Activated naive CD4-positive, alpha-beta T cell treated with anti-CD3 and anti-CD28 coated beads, Interleukin-2, amount 10 ng/mL, durations not matched to agents 7 days and 5 days (primary cell): Measurements from ENCODE around the gene IGSF3.

Experiments
- CTCF ChIA-PET: fragments of 350-600 bp; sonication (Branson Sonifier 250); formaldehyde crosslinking; loops from one replicate; lab custom pipeline; 2021; ENCODE audit warnings: antibody characterized with exemption; lab: Charles Lee
- DNase-seq: peaks from one replicate; pipeline ENCODE4 v3.0.0-alpha.2; 2020
- H3K27ac Mint-ChIP-seq: one replicate; pipeline ENCODE4 v1.8.0; 2021; ENCODE audit warnings: mild to moderate bottlenecking, moderate library complexity, mixed read lengths
- H3K27me3 Mint-ChIP-seq: one replicate; pipeline ENCODE4 v1.8.0; 2021; ENCODE audit warnings: mild to moderate bottlenecking, mixed read lengths
- H3K36me3 Mint-ChIP-seq: one replicate; pipeline ENCODE4 v1.8.0; 2021; ENCODE audit warnings: mixed read lengths
- H3K4me1 Mint-ChIP-seq: one replicate; pipeline ENCODE4 v1.8.0; 2021; ENCODE audit warnings: mixed read lengths
- H3K4me3 Mint-ChIP-seq: one replicate; pipeline ENCODE4 v1.8.0; 2021; ENCODE audit warnings: mild to moderate bottlenecking, moderate library complexity, mixed read lengths
- H3K9me3 Mint-ChIP-seq: one replicate; pipeline ENCODE4 v1.8.0; 2021; ENCODE audit warnings: mixed read lengths

Gene IGSF3

DNA sequence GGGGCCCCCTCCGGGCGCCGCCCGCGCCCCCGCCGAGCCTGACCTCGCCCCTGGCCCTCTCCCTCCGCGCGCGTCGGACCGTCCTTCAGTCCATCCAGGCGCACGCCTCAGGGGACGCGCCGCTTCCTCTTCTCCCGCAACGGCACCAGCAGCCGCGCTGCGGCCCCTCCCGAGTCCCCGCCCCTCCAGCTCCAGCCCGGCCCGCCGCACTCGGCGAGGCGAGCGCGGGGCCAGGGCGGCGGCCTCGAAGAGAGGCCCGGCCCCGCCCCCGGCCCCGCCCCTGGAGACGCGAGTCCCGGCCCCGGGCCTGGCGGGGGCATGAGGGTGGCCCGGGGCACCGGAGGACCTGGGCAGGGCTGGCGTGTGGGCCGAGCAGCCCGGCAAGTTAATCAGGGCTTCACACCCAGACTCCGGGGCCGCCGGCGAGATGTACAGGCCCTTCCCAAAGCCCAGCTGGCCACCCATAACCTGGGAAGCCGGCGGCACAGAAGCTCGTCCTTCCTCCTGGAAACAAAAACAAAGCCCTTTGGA, at the start of gene IGSF3:
IGSF3 (minus strand) TSS at position 159 of the 531 bp plus-strand sequence. CDS start 1,407 bp downstream, outside the sequence.
- CTCF ChIA-PET = interaction anchor here (0.9 kb wide), 1 partner anchor 72 kb away, joined by 3 read pairs; no protein-coding TSS in a partner anchor

DNA sequence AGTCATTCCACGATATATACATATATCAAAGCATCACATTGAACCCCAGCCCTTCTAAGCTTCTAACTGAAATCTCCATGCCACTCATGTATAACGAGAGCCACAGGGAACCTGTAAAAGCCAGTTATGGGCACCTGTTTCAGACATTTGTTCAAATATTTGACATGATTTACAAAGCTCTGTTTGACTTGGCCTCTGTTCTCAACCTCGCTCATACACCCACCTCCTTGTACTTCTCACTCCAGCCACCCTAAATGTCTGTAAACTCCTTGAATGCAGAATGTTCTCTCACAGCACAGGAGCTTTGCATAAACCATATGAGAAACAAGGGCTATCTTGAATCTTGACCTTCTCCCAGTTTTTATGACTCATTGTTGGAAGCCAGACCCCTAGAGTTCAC, 49.8 kb upstream of the IGSF3 start:
- Mint-ChIP-seq H3K27me3 (peaks cover 4% of the 10 kb centered on the region), H3K27ac (no peak overlapping the region), H3K9me3 (peaks cover 1% of the 10 kb centered on the region), H3K4me1 (peaks cover 4% of the 10 kb centered on the region), H3K36me3 (no peaks in the 10 kb centered on the region), H3K4me3 (no peak overlapping the region)
- CTCF ChIA-PET = no interaction called here
- no peak for DNase-seq

More for the DNA sequence above, at the start of gene IGSF3:
- peak; percentile 67 for DNase-seq
- H3K9me3 Mint-ChIP-seq = no peaks in the 10 kb centered on the region
- peaks cover 16% of the 10 kb centered on the region for H3K4me1 Mint-ChIP-seq
- no peaks in the 10 kb centered on the region for H3K36me3 Mint-ChIP-seq
- no peak within 1 kb of the TSS for H3K27ac Mint-ChIP-seq
- H3K27me3 Mint-ChIP-seq = peaks cover 93% of the 10 kb centered on the region
- H3K4me3 Mint-ChIP-seq = peak within 1 kb of the TSS; percentile 69

DNA sequence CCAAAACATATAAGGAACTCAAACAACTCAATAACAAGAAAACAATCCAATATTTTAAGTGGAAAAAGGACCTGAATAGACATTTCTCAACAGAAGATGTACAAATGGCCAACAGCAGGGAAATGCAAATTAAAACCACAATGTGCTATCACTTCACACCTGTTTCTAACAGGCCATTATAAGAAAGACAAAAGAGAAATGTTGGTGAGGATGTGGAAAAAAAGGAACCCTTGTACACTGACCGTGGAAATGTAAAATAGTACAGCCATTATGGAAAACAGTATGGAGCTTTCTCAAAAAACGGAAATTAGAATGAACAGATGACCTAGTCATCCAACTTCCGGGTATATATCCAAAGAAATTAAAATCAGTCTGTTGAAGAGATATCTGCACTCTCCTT, 48.9 kb upstream of the IGSF3 start:
- Mint-ChIP-seq H3K4me3 (no peak overlapping the region), H3K27ac (no peak overlapping the region), H3K36me3 (no peaks in the 10 kb centered on the region), H3K4me1 (peaks cover 6% of the 10 kb centered on the region), H3K9me3 (peaks cover 1% of the 10 kb centered on the region), H3K27me3 (no peaks in the 10 kb centered on the region)
- CTCF ChIA-PET = interaction anchor here (0.8 kb wide), 1 partner anchor 10 kb away, joined by 3 read pairs; no protein-coding TSS in a partner anchor
- DNase-seq = no peak

GRCh38 chr1:116713474-116713873, 45.9 kb upstream of the IGSF3 start:
- CTCF ChIA-PET = no interaction called here
- DNase-seq = no peak
- H3K4me3 Mint-ChIP-seq = no peak overlapping the region
- H3K4me1 Mint-ChIP-seq = peaks cover 6% of the 10 kb centered on the region
- no peaks in the 10 kb centered on the region for H3K9me3 Mint-ChIP-seq
- H3K27ac Mint-ChIP-seq = no peak overlapping the region
- peaks cover 11% of the 10 kb centered on the region for H3K27me3 Mint-ChIP-seq
- H3K36me3 Mint-ChIP-seq = no peaks in the 10 kb centered on the region

- CTCF ChIA-PET = interaction anchor here (1.4 kb wide), 1 partner anchor 13 kb away, joined by 3 read pairs; no protein-coding TSS in a partner anchor
- no peak overlapping the region for H3K4me3 Mint-ChIP-seq
- H3K36me3 Mint-ChIP-seq = no peaks in the 10 kb centered on the region
Observed at GRCh38 chr1:116712510-116712909, 45.0 kb upstream of the IGSF3 start.

GRCh38 chr1:116711263-116711840, 43.8 kb upstream of the IGSF3 start:
- CTCF ChIA-PET = interaction anchor here (1.4 kb wide), 1 partner anchor 14 kb away, joined by 3 read pairs; no protein-coding TSS in a partner anchor
- H3K4me1 Mint-ChIP-seq = peaks cover 6% of the 10 kb centered on the region
- peaks cover 4% of the 10 kb centered on the region for H3K9me3 Mint-ChIP-seq
- no peak overlapping the region for H3K27ac Mint-ChIP-seq
- DNase-seq = no peak
- H3K27me3 Mint-ChIP-seq = peaks cover 22% of the 10 kb centered on the region
- no peak overlapping the region for H3K4me3 Mint-ChIP-seq
- peaks cover 1% of the 10 kb centered on the region for H3K36me3 Mint-ChIP-seq

More at GRCh38 chr1:116712510-116712909, 45.0 kb upstream of the IGSF3 start:
- Mint-ChIP-seq H3K4me1 (peaks cover 6% of the 10 kb centered on the region), H3K27me3 (peaks cover 18% of the 10 kb centered on the region), H3K9me3 (no peaks in the 10 kb centered on the region), H3K27ac (no peak overlapping the region)
- no peak for DNase-seq

DNA sequence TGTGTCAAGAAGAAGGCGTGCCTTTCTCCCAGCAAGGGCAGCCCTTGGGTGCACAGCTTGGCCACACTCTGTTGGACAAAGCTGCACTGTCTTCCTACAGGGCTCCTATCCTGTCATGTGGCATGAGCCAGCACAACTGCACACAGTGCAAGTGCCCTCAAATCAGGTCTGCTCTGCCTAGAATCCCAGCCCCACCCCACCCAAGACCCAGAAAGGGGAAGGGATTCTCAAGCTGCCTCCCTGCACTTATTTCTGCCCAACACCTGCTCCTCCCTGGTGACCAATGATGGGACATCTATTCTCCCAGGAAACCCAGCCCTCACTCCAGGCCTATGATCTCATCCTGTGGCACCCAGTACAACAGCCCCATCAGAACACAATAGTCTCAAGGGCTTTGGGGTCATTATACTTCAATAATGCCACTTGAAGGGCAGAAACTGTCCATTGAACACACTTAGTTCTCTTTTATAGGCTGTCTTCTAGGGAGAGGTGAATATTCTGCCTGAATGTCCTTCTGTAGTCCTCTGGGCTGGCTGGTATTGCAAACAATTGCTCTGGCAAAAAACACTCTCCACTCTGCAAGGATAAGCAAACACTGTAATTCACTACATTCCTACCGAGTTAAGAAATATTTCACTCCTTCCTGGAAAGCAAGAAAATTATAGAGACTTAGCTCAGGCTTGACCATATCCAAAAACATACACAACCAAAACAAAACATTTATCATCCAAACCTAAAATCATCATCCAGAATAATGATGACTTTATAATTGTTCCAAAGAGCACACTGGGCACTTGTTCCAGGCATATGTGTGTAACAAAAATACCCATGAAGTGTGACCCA, 43.1 kb upstream of the IGSF3 start:
- Mint-ChIP-seq H3K9me3 (peaks cover 9% of the 10 kb centered on the region), H3K27ac (no peak overlapping the region), H3K27me3 (peaks cover 22% of the 10 kb centered on the region), H3K4me1 (peaks cover 6% of the 10 kb centered on the region), H3K36me3 (peaks cover 1% of the 10 kb centered on the region), H3K4me3 (no peak overlapping the region)
- CTCF ChIA-PET = no interaction called here
- no peak for DNase-seq

DNA sequence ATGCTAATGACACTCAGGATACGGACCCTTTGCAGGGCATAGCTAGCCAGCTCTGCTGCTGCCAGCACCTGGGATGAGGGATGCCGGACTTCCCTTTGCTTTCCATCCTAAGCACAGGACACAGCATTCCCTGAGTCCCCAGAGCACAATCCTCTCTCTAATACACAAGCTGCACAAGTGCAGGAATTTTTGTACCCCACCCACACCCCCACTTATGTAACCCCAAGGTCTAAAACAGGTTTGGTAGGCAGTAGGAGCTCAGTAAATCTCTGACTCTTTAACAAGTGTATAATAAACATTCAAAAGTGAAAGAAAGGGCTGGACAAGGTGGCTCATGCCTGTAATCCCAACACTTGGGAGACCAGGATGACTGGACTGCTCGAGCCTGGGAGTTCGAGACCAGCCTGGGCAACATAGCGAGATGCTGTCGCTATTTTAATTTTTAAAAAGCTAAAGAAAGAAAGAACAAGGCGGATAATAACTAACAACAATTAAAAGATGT, 42.2 kb upstream of the IGSF3 start:
- H3K4me1 Mint-ChIP-seq = peaks cover 6% of the 10 kb centered on the region
- CTCF ChIA-PET = no interaction called here
- H3K36me3 Mint-ChIP-seq = peaks cover 1% of the 10 kb centered on the region
- H3K4me3 Mint-ChIP-seq = no peak overlapping the region
- no peak for DNase-seq
- no peak overlapping the region for H3K27ac Mint-ChIP-seq
- peaks cover 22% of the 10 kb centered on the region for H3K27me3 Mint-ChIP-seq
- peaks cover 9% of the 10 kb centered on the region for H3K9me3 Mint-ChIP-seq

DNA sequence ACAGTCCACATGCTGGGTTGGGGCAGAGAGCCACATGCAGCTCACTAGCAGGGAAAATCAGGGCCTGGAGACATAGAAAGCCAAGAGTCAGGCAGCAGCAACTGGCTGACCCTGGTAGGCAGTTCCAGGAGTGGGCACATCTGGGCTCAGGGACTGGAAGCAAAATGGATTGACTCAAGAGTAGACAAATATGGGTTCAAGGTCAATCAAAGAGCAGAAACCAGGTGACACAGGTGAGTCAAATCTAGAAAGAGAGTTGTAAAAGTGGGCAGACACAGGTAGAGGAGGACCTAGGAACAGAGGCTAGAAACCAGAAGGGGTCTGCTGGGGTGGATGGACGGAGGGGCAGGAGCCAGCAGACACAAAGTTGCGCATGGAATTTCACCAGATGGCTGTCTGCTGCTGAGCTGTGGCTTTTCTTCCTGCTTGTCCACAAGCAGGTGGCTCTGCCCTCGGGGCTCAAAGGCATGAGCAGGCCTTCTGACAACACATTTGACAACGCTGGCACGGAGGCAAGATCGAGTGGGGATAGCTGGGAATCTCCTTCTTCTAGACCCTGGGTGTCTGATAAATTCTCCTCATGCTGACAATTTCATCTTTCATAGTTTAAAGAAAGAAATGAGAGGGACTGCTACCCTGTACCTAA, 40.8 kb upstream of the IGSF3 start:
- CTCF ChIA-PET = no interaction called here
- no peak overlapping the region for H3K27ac Mint-ChIP-seq
- H3K9me3 Mint-ChIP-seq = peaks cover 9% of the 10 kb centered on the region

DNA sequence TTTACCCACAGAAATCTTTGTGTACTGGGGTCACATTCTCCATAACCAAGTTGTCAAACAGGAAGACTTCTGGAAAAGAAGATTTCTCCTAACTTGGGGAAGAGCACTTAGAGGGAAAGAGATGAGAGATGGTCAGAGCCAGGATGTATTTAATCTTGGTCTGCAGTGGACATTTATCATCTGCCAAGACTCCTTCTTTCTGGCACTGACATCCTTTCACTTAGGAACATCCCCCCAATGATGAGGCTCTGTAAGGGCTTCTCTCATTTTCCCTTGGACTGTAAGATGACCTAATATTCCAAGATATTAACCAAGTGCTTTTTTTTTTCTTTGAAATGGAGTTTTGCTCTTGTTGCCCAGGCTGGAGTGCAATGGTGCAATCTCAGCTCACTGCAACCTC, 39.3 kb upstream of the IGSF3 start:
- Mint-ChIP-seq H3K4me1 (no peaks in the 10 kb centered on the region), H3K9me3 (peaks cover 9% of the 10 kb centered on the region), H3K36me3 (peaks cover 1% of the 10 kb centered on the region), H3K27ac (no peak overlapping the region), H3K27me3 (peaks cover 22% of the 10 kb centered on the region), H3K4me3 (no peak overlapping the region)
- DNase-seq = no peak
- CTCF ChIA-PET = no interaction called here

More for the DNA sequence above, 40.8 kb upstream of the IGSF3 start:
- Mint-ChIP-seq H3K36me3 (peaks cover 1% of the 10 kb centered on the region), H3K4me1 (peaks cover 6% of the 10 kb centered on the region), H3K4me3 (no peak overlapping the region), H3K27me3 (peaks cover 22% of the 10 kb centered on the region)
- DNase-seq = no peak

GRCh38 chr1:116706123-116706522, 38.6 kb upstream of the IGSF3 start:
- Mint-ChIP-seq H3K27me3 (peaks cover 22% of the 10 kb centered on the region), H3K36me3 (peaks cover 1% of the 10 kb centered on the region), H3K9me3 (peaks cover 9% of the 10 kb centered on the region), H3K27ac (no peak overlapping the region), H3K4me1 (no peaks in the 10 kb centered on the region), H3K4me3 (no peak overlapping the region)
- DNase-seq = no peak
- CTCF ChIA-PET = interaction anchor here (0.8 kb wide), 1 partner anchor 35 kb away, joined by 3 read pairs; no protein-coding TSS in a partner anchor

DNA sequence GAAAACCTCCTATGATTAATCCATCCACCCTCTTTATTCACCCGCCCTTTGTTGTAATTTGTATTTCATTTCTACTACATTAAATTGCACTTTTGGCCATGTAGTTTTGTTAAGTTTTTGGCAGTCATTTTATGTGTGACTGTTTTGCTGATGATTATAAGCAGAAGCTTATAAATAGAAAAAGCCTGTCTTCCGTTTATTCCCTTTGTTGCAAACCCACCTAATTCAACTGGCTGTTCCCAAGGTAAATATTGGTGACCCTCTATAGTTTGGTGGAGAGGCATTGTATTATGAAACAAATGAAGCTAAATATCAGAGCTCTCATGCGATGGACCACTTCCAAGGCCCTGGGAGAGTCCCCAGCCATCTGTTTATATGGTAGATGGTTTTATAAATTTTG, 36.7 kb upstream of the IGSF3 start:
- no peak overlapping the region for H3K4me3 Mint-ChIP-seq
- H3K36me3 Mint-ChIP-seq = peaks cover 1% of the 10 kb centered on the region
- H3K27me3 Mint-ChIP-seq = peaks cover 16% of the 10 kb centered on the region
- CTCF ChIA-PET = no interaction called here
- H3K27ac Mint-ChIP-seq = no peak overlapping the region
- DNase-seq = no peak
- H3K4me1 Mint-ChIP-seq = no peaks in the 10 kb centered on the region
- peaks cover 9% of the 10 kb centered on the region for H3K9me3 Mint-ChIP-seq

DNA sequence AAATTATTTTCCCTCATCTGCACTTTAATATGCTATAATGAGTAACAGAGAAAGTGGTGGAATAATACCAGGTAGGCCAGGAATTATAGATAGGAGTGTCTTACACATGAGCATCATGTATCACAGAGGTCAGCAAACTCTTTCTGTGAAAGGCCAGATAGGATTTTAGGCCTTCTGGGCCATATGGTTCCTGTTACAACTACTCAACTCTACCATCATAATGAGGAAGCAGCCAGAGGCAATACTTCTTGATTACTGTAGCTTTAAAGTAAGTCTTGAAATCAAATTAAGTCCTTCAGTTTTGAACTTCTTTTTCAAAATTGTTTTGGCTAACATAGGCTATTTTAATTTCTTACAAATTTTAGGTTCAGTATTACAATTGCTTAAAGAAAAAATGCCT, 32.1 kb upstream of the IGSF3 start:
- no peak overlapping the region for H3K27ac Mint-ChIP-seq
- no peaks in the 10 kb centered on the region for H3K4me1 Mint-ChIP-seq
- peaks cover under 1% of the 10 kb centered on the region for H3K27me3 Mint-ChIP-seq
- DNase-seq = no peak
- no peaks in the 10 kb centered on the region for H3K9me3 Mint-ChIP-seq
- no peaks in the 10 kb centered on the region for H3K36me3 Mint-ChIP-seq
- H3K4me3 Mint-ChIP-seq = no peak overlapping the region
- CTCF ChIA-PET = no interaction called here

GRCh38 chr1:116698244-116698595, 30.7 kb upstream of the IGSF3 start:
- H3K27me3 Mint-ChIP-seq = peaks cover 4% of the 10 kb centered on the region
- no peak overlapping the region for H3K27ac Mint-ChIP-seq
- no peaks in the 10 kb centered on the region for H3K4me1 Mint-ChIP-seq
- no peak for DNase-seq
- H3K4me3 Mint-ChIP-seq = no peak overlapping the region
- no peaks in the 10 kb centered on the region for H3K9me3 Mint-ChIP-seq
- no peaks in the 10 kb centered on the region for H3K36me3 Mint-ChIP-seq
- CTCF ChIA-PET = no interaction called here
